Daoy (cell line): ENCODE results near the gene FLT4. TPM values are rescaled to one million over a fixed set of nuclear protein-coding genes. Genes with fewer than 3 reads are reported as not detected.

Experiments used
- DNase-seq: peaks from one replicate; pipeline ENCODE4 v3.0.0-alpha.2; 2015; ENCODE audit warnings: low read depth
- total RNA-seq: library from RNA; depleted of rRNA; stranded (reverse); fragments of >200 nt; shearing (Covaris generic); gene quantifications from 2 replicates; pipeline ENCODE4 v1.2.3, GENCODE V29; 2014

The FLT4 gene
- total RNA-seq, 1 experiment from 2014 or later: 24.6 TPM

DNA sequence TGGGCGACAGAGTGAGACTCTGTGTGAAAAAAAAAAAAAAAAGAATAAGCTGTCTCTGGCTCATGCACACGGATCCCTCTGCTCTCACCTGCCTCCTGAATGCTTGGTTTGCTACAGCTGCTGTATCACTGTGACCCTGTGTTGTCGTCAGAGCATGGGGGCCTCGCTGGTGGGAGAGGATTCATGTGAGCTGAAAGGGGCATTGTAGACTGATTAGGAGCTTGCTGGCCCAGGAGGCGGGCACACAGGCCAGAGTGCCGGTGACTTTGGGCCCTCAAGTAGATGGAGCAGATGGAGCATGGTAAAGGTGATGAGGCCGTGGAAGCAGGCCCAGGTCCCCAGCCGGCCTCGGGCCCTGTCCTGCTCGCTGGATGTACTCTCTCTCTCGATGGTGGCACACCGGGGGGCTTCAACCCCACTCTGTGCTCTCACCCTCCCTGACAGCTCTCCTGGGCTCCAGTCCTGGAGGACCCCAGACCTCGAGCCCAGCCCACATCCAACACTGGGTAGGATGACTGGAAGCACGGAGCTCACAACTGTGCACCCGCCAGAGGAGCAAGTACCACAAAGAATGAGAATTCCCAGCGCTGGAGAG lies 7.1 kb downstream of the FLT4 start:
- DNase-seq: no peak

- DNase-seq: no peak
Measured at GRCh38 chr5:180641566-180641900, 7.9 kb downstream of the FLT4 start.

GRCh38 chr5:180640861-180641565 lies 8.4 kb downstream of the FLT4 start:
- no peak for DNase-seq

DNA sequence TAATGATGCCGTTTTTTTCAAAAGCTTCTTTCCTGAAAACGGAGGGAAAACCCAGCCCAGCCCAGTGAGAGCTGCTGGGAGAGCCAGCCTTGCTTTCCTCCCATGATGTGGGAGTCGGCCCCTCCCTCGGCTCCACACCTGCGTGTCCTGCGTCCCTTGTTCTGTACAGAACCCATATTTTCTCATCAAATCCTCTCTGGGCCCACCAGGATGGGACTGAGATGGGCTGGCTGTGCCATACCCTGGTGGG lies 8.9 kb downstream of the FLT4 start:
- no peak for DNase-seq

GRCh38 chr5:180639741-180640610 lies 9.4 kb downstream of the FLT4 start:
- peak; percentile 27 for DNase-seq

GRCh38 chr5:180639287-180639686 lies 10.1 kb downstream of the FLT4 start:
- DNase-seq: no peak

- DNase-seq: no peak
Measured at GRCh38 chr5:180637962-180638680, 11.3 kb downstream of the FLT4 start.

DNA sequence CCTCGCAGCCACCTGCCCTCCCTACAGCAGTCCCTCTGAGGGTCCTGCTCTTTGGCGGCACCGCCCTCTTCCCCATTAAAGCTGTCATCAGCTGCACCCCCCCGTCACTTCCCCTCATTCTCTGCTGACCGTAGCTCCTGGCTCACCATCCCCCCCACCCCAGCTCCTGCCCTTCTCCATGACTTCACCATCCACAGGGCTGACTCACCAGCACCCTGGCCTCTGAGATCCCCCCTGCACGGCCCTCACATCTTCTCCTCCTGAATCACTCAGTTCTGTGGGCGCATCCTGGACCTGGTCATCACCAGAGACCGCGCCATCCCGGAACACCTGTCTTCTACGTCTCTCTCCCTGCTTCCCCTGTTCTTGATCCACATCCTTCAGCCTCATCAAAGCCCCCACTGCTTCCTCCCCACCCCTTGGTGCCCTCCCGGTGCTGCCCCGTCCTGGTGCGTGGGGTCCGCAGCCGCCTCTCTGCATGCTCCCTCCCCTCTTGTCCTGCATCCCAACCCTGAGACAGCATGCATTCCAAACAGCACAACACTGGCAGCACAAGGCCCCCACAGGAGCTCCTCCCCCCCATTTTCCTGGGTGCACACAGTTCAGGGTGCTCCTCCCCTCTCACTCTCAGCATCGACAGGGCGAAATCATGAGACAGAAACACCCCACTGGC lies 12.9 kb downstream of the FLT4 start:
- peak; percentile 91 for DNase-seq

- no peak for DNase-seq
Measured at GRCh38 chr5:180636016-180636402, 13.4 kb downstream of the FLT4 start.

- DNase-seq: no peak
Measured at GRCh38 chr5:180633283-180634177, 15.9 kb downstream of the FLT4 start.

DNA sequence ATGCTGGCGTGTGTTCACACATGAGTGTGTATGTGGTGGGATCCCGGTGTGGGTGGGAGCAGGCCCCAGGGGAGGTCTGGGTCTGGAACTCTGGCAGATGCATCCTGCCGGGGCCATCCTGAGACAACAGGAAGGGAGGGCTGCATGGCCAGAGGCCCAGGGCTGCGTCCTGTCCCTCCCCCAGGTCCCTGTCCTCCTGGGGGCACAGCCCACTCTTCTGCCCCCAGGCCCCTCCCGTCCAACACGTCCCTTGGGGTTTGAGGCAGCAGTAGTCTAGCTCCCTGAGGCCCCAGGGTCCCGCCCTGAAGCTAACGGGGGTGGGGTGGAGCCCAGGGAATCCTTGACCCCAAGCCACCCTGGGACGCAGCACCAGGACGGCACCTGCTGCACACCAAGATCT lies 16.6 kb downstream of the FLT4 start:
- no peak for DNase-seq

DNA sequence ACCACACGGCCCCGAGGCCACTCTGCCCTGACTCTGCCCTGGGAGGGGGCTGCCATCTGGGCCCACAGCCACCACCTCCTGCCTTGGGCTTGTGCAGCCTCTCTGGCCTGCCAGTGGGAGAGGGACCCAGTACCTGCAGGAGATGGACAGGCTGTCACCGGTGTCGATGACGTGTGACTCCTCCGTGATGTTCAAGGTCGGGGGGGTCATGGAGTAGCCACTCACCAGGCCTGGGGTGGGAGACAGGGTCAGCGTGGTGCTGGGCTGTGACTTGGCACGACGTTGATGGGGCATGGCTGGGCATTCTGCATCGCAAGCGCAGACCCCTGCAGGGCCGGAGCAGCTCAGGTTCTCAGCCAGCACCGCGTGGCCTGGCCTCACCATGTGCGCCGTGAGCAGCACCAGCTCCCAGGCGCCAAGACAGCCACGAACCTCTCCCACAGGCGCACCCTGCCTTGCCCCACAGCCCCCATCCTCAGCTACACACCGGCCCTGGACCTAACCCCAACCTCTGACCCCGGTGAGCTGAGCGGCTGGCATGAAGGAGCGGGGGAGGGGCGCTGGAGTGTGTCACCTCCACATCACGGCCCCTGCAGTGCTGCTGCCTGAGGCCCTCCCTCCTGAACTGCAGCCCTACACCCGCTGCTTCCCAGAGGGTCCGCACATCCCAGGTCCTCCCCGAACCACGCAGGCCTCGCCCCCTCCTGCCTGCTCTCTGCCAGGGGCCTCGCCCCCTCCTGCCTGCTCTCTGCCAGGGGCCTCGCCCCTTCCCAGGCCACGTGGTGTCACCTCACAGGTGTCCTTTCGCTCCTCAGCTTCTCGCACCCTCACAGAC lies 17.6 kb downstream of the FLT4 start:
- DNase-seq: no peak

GRCh38 chr5:180630426-180630825 lies 19.0 kb downstream of the FLT4 start:
- no peak for DNase-seq

DNA sequence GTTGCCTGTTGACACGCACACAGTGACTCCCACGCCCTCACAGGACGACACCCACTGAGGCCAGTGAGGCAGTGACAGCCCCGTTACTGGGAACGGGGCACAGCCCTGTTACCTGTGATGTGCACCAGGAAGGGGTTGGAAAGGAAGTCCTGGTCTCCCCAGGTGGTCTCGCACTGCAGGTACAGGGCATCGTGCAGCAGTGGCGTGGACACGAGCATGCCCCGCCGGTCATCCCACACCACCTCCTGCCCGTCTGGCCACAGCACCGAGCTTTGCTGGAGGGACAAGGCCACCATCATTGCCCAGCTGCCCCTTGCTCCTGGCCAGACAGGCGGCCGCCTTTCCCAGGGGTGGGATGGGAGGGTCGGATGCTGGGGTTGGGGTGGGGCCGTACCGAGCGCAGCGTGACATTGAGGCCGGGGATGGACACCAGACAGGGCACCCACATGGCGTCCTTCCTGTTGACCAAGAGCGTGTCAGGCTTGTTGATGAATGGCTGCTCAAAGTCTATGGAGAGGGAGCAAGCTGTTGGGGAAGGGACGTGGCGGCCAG lies 19.5 kb downstream of the FLT4 start:
- DNase-seq: no peak

- no peak for DNase-seq
Measured at GRCh38 chr5:180628827-180629750, 20.3 kb downstream of the FLT4 start.

GRCh38 chr5:180628211-180628610 lies 21.2 kb downstream of the FLT4 start:
- no peak for DNase-seq

DNA sequence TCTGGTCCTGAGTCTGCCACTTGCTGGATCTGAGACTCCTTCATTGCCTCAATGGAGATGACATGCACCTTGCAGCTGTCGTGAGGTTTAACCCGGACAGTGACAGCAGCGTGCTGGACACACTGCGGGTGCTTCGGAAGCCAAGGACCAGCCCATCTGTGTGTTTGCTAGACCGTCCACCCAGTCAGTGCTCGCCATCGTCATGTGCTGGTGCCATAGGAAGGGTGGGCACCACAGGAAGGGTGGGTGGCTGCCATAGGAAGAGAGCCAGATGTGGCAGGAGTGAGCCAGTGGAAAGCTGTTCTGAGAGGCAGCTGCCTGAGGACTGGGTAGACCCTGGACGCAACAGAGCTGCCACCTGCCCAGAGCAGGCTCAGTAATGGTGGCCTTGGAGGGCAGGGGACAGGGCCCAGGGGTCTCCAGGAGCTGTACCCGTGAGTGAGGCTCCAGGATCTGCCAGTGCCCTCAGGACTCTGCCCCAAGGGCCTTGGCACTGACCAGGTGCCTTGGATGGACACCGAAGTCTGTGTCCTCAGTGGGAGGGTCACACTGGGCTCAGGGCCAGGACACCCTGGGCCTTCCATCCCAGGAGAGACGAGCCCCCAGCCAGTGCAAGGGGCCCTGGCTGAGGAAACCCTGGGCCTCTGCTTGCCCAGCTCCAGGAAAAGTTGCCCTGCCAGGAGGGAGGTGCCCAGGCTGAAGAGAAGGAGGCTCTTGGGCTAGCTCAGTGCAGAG lies 21.8 kb downstream of the FLT4 start:
- no peak for DNase-seq
